CD4-positive, alpha-beta memory T cell (primary cell): Measurements from ENCODE around the gene PHACTR3. TPM values are rescaled to one million over a fixed set of nuclear protein-coding genes. Genes with fewer than 3 reads are reported as not detected.
"Not testable (repeated sequence)": the region's sequence is repeated elsewhere in the genome, so short reads cannot be mapped to it uniquely, and the experiment has no call there.

Experiments
- CTCF ChIA-PET: fragments of 350-600 bp; sonication (Branson Sonifier 250); formaldehyde crosslinking; loops from one replicate; lab custom pipeline; 2021; ENCODE audit warnings: inconsistent platforms; ENCODE audit not compliant: partially characterized antibody; lab: Charles Lee
- POLR2A ChIA-PET: fragments of 350-600 bp; sonication (Branson Sonifier 250); formaldehyde crosslinking; loops from one replicate; lab custom pipeline; 2021; ENCODE audit not compliant: partially characterized antibody; lab: Charles Lee
- DNase-seq, 5 donors: peaks; one replicate each; pipeline versions ENCODE4 v3.0.0 to v3.0.0-alpha.2; 2020 to 2022; ENCODE audit warnings: mixed read lengths in 1 of 5
- H3K27ac ChIP-seq: one replicate; pipeline ENCODE4 v1.7.0; 2013; ENCODE audit warnings: low read depth, low read length
- H3K27me3 ChIP-seq: 2 replicates; pipeline ENCODE4 v1.7.0; 2013; ENCODE audit warnings: mild to moderate bottlenecking, low read length, moderate library complexity; ENCODE audit not compliant: insufficient read depth
- H3K36me3 ChIP-seq: 2 replicates; pipeline ENCODE4 v1.7.0; 2013; ENCODE audit warnings: mild to moderate bottlenecking, low read length, moderate library complexity; ENCODE audit not compliant: insufficient read depth
- H3K4me1 ChIP-seq: 2 replicates; pipeline ENCODE4 v1.7.0; 2013; ENCODE audit warnings: mild to moderate bottlenecking, low read length, moderate library complexity; ENCODE audit not compliant: insufficient read depth
- H3K4me3 ChIP-seq, 2 donors: one replicate each; pipeline ENCODE4 v1.7.0; 2013; ENCODE audit warnings: low read length in 2 of 2, mild to moderate bottlenecking in 1 of 2
- H3K9me3 ChIP-seq, 2 donors: one replicate each; pipeline ENCODE4 v1.7.0; 2013; ENCODE audit warnings: low read length in 2 of 2, control low read depth in 1 of 2; ENCODE audit not compliant: control insufficient read depth in 1 of 2
- H3K27ac Mint-ChIP-seq, 7 donors: one replicate each; pipeline ENCODE4 v1.8.0; 2020 to 2021; ENCODE audit warnings: mixed read lengths in 7 of 7, mild to moderate bottlenecking in 6 of 7, inconsistent platforms in 3 of 7, moderate library complexity in 3 of 7
- H3K27me3 Mint-ChIP-seq, 2 donors: one replicate each; pipeline ENCODE4 v1.8.0; 2020 to 2021; ENCODE audit warnings: mixed read lengths in 2 of 2
- H3K36me3 Mint-ChIP-seq, 2 donors: one replicate each; pipeline ENCODE4 v1.8.0; 2020 to 2021; ENCODE audit warnings: mixed read lengths in 2 of 2, inconsistent platforms in 1 of 2, mild to moderate bottlenecking in 1 of 2
- H3K4me1 Mint-ChIP-seq, 4 donors: one replicate each; pipeline ENCODE4 v1.8.0; 2020 to 2021; ENCODE audit warnings: mixed read lengths in 4 of 4, mild to moderate bottlenecking in 1 of 4
- H3K4me3 Mint-ChIP-seq, 8 donors: one replicate each; pipeline ENCODE4 v1.8.0; 2020 to 2021; ENCODE audit warnings: mixed read lengths in 8 of 8, mild to moderate bottlenecking in 7 of 8, moderate library complexity in 6 of 8, inconsistent platforms in 3 of 8
- H3K9me3 Mint-ChIP-seq, 8 donors: one replicate each; pipeline ENCODE4 v1.8.0; 2020 to 2021; ENCODE audit warnings: mixed read lengths in 8 of 8, mild to moderate bottlenecking in 5 of 8, inconsistent platforms in 3 of 8, moderate library complexity in 1 of 8
- intact Hi-C: fragments of 100-400 bp; cut with micrococcal nuclease; formaldehyde crosslinking; loops from one replicate; pipeline ENCODE4 v1.15.1; 2023
- polyA plus RNA-seq, 2 donors: library from polyadenylated mRNA; unstranded; fragments of 300-500 nt; fragmentation: Illumina TruSeq; gene quantifications; one replicate each; pipeline ENCODE4 v1.2.3, GENCODE V29; 2021
- total RNA-seq, 2 experiments: library from RNA; stranded (reverse); gene quantifications; one replicate each; pipeline ENCODE4 v1.2.3, GENCODE V29; 2021

PHACTR3 gene
- total RNA-seq (not detected), polyA plus RNA-seq (not detected)

DNA sequence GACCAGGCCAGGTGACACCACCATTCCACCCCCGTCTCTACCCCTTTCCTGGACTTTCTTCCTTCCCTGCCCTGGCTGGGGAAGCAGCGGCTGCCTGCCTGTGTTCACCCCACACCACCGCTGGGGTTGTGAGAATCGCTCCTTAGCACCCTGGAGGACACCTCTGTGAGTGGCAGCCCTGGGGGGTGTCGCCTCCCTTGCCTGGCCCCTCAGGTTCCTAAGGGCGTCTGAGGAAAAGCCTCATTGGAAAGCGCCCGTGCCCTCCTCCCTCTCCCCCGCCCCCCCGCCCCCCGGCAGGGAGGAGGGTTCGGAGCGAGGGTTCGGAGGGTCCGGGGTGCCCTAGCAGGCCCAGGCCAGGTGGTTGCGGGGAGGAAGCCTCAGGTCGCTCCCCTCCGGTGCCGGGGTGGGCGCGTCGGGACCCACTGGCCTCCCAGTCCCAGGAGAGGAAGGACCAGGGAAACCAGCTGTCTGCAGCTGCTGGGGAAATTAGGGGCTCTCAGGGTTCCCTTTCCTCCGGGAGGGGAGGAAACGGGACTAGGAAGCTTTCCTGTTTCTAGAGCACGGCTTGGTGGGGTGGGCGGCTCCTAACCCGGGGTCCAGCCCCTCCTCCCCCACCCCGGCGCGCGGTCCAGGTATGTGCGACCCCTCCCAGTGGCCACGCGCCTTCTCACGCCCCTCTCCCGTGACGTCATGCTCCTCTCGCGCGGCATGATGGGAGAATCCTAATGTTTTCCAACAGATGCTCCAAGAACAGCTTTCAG lies at the start of gene PHACTR3:
PHACTR3 (plus strand) TSS at position 760 of the 761 bp plus-strand sequence. CDS start 475 bp downstream, outside the sequence.
- Histone ChIP-seq H3K27ac (no peak within 1 kb of the TSS), H3K4me3 (no peak within 1 kb of the TSS), H3K4me1 (no peaks in the 10 kb centered on the region), H3K9me3 (no peaks in the 10 kb centered on the region), H3K27me3 (peaks cover 4% of the 10 kb centered on the region), H3K36me3 (no peaks in the 10 kb centered on the region)
- Mint-ChIP-seq H3K36me3 (no peaks in the 10 kb centered on the region), H3K27me3 (peaks cover 48 to 51% of the 10 kb centered on the region in 2 donors), H3K4me3 (no peak within 1 kb of the TSS), H3K27ac (no peak within 1 kb of the TSS), H3K4me1 (peaks cover 0 to 2% (median 0%) of the 10 kb centered on the region in 4 donors), H3K9me3 (peaks cover 0 to 2% (median 0%) of the 10 kb centered on the region in 8 donors)
- DNase-seq, result no peak
- intact Hi-C loops, result no loop called here
- ChIA-PET CTCF (interaction anchor here (0.6 to 1.7 kb wide), 3 partner anchors 14 to 132 kb away, joined by 3 to 4 read pairs (median 3); no protein-coding TSS in a partner anchor), POLR2A (no interaction called here)

- H3K9me3 ChIP-seq, CTCF ChIA-PET, H3K4me1 Mint-ChIP-seq, H3K4me3 ChIP-seq, POLR2A ChIA-PET, H3K36me3 Mint-ChIP-seq, intact Hi-C loops, H3K27ac ChIP-seq, H3K36me3 ChIP-seq, H3K9me3 Mint-ChIP-seq, DNase-seq, H3K27me3 ChIP-seq, H3K27ac Mint-ChIP-seq, H3K4me1 ChIP-seq: not testable (repeated sequence)
- peaks cover 4 to 11% of the 10 kb centered on the region in 2 donors for H3K27me3 Mint-ChIP-seq
- H3K4me3 Mint-ChIP-seq, result peak overlapping the region in 3 of 8 donors; percentile 1 to 8 (median 5)
Observed at GRCh38 chr20:59557733-59558529, 46.4 kb upstream of the PHACTR3 start.

DNA sequence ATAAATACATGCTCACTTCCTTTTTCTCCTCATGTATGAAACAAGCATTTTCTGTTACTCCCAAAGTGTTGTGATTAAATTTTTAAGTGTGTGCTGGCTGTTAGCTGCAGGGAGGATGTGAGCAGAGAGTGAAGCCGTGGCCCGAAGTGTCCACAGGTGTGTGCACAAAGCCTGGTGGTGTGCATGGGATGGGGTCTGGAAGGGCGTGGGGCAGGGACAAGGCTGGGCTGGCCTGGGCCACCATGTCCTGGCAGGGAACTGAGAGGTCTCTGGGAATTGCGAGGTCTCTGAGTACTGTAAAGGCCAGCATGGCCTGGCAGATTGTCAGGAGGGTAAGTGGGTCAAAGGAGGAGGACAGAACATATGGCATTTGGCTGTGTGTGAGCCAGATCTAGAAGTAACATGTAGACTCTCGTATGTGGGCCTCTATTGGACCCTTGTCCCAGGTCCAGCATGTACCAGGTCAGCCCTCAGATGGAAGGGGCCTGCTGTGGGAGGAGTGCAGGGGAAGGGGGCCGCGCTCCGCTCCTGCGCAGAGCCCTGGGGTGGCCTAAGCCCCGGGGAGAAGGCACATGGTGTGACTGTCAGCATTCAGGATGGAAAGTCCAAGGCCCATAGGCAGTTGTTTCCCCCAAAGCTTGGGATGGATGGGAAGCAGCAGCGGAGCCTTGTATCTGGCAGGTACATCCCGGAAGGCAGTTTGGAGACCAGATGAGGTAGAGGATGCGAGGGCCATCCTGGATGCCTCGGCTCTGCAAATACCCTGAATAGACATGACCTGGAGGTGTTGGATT lies 45.1 kb upstream of the PHACTR3 start:
- no peaks in the 10 kb centered on the region for H3K4me1 ChIP-seq
- no peak overlapping the region for H3K27ac Mint-ChIP-seq
- no peaks in the 10 kb centered on the region for H3K36me3 Mint-ChIP-seq
- H3K4me3 Mint-ChIP-seq, result no peak overlapping the region
- intact Hi-C loops, result no loop called here
- H3K36me3 ChIP-seq, result no peaks in the 10 kb centered on the region
- H3K4me1 Mint-ChIP-seq, result peaks cover 0 to 3% (median 2%) of the 10 kb centered on the region in 4 donors
- H3K9me3 Mint-ChIP-seq, result no peaks in the 10 kb centered on the region
- H3K4me3 ChIP-seq, result no peak overlapping the region
- no peak for DNase-seq
- H3K27ac ChIP-seq, result no peak overlapping the region
- H3K27me3 Mint-ChIP-seq, result peaks cover 5 to 11% of the 10 kb centered on the region in 2 donors
- no peaks in the 10 kb centered on the region for H3K27me3 ChIP-seq
- CTCF ChIA-PET, result interaction anchor here (3.8 kb wide), 1 partner anchor 12 kb away, joined by 19 read pairs; no protein-coding TSS in a partner anchor
- POLR2A ChIA-PET, result no interaction called here
- H3K9me3 ChIP-seq, result no peaks in the 10 kb centered on the region

DNA sequence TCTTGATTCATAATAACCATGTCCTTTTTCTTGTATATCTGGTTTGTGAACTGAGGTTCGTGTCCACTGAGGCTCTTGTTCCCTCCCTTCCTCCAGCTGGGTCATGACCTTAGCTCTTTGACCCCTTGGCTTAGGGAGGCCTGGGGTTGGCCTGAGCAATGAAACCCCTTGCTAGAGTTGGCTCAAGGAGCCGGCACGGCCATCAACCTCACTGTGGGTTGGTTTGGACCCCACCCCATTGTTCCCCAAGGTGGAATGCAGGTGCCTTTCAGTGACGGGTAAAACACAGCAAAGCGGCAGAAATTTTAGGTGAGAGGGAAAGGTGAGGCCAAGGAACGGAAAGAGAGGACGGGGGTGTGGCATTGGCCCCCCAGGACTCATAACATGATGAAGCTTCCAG lies 44.5 kb upstream of the PHACTR3 start:
- no peaks in the 10 kb centered on the region for H3K27me3 ChIP-seq
- Mint-ChIP-seq H3K4me3 (no peak overlapping the region), H3K27ac (no peak overlapping the region), H3K4me1 (peaks cover 0 to 3% (median 2%) of the 10 kb centered on the region in 4 donors), H3K36me3 (no peaks in the 10 kb centered on the region), H3K9me3 (no peaks in the 10 kb centered on the region), H3K27me3 (peaks cover 5 to 11% of the 10 kb centered on the region in 2 donors)
- H3K4me1 ChIP-seq, result no peaks in the 10 kb centered on the region
- CTCF ChIA-PET, result interaction anchor here (3.8 kb wide), 1 partner anchor 11 kb away, joined by 19 read pairs; no protein-coding TSS in a partner anchor
- no peaks in the 10 kb centered on the region for H3K36me3 ChIP-seq
- no peak for DNase-seq
- no peaks in the 10 kb centered on the region for H3K9me3 ChIP-seq
- H3K27ac ChIP-seq, result no peak overlapping the region
- POLR2A ChIA-PET, result no interaction called here
- H3K4me3 ChIP-seq, result no peak overlapping the region
- intact Hi-C loops, result no loop called here

DNA sequence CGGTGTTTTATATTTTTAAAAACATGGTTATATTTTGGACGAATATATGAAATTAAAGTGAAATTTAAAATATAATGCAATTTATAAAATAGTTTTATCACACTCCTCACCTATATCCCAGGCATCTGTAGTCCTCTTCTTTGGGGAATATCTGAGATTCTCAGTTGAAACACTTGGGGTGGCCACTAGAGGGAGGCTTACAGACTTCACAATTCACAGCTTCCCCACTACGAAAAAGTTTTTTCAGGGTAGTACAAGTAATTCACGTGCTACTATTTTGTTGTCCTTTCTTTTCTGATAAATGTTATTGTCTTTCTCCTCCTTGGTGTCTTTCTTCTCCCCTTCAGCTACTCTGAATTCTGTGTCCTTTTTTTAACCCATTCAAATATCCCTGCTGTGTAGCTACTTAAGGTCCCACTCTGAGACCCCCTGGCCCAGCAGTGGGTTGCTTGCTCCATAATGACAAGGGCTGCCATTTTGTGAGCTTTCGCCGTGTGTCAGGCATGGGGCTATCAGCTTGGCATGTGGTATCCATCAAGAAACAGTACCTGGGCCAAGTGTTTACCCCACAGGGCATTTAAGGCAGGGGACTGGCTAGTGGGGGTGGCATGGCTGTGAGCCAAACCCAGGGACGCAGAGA lies 43.6 kb upstream of the PHACTR3 start:
- intact Hi-C loops, result no loop called here
- DNase-seq, result no peak
- Histone ChIP-seq H3K36me3 (no peaks in the 10 kb centered on the region), H3K27me3 (no peaks in the 10 kb centered on the region), H3K9me3 (no peaks in the 10 kb centered on the region), H3K27ac (no peak overlapping the region), H3K4me3 (no peak overlapping the region), H3K4me1 (no peaks in the 10 kb centered on the region)
- Mint-ChIP-seq H3K4me3 (no peak overlapping the region), H3K36me3 (no peaks in the 10 kb centered on the region), H3K27me3 (peaks cover 5 to 11% of the 10 kb centered on the region in 2 donors), H3K9me3 (no peaks in the 10 kb centered on the region), H3K4me1 (peaks cover 0 to 3% (median 2%) of the 10 kb centered on the region in 4 donors), H3K27ac (no peak overlapping the region)
- POLR2A ChIA-PET, result no interaction called here
- CTCF ChIA-PET, result interaction anchor here (1.2 to 3.8 kb wide), 2 partner anchors 10 to 12 kb away, joined by 3 to 19 read pairs; no protein-coding TSS in a partner anchor

GRCh38 chr20:59561228-59561605 lies 43.1 kb upstream of the PHACTR3 start:
- CTCF ChIA-PET, result interaction anchor here (1.2 to 3.8 kb wide), 2 partner anchors 10 to 12 kb away, joined by 3 to 19 read pairs; no protein-coding TSS in a partner anchor

More at GRCh38 chr20:59561228-59561605, 43.1 kb upstream of the PHACTR3 start:
- H3K4me1 Mint-ChIP-seq, result peaks cover 0 to 3% (median 2%) of the 10 kb centered on the region in 4 donors
- DNase-seq, result no peak
- no peak overlapping the region for H3K4me3 Mint-ChIP-seq
- H3K36me3 Mint-ChIP-seq, result no peaks in the 10 kb centered on the region
- H3K9me3 Mint-ChIP-seq, result no peaks in the 10 kb centered on the region
- Histone ChIP-seq H3K9me3 (no peaks in the 10 kb centered on the region), H3K4me3 (no peak overlapping the region), H3K27me3 (no peaks in the 10 kb centered on the region), H3K36me3 (no peaks in the 10 kb centered on the region), H3K4me1 (no peaks in the 10 kb centered on the region), H3K27ac (no peak overlapping the region)
- H3K27me3 Mint-ChIP-seq, result peaks cover 5 to 11% of the 10 kb centered on the region in 2 donors
- no peak overlapping the region for H3K27ac Mint-ChIP-seq
- POLR2A ChIA-PET, result no interaction called here
- intact Hi-C loops, result no loop called here
